Transverse colon (tissue), 4 donors: ENCODE data around the gene HYAL3.

Experiments
- EP300 ChIP-seq: sonication (generic); formaldehyde crosslinking; IDR thresholded peaks from one replicate; pipeline ENCODE4 v1.6.1; 2017; ENCODE audit warnings: antibody characterized with exemption, low read depth
- POLR2A ChIP-seq: fragments of 450-650 bp; IDR thresholded peaks from one replicate; pipeline ENCODE4 v1.6.1; 2016; ENCODE audit warnings: antibody characterized with exemption, mild to moderate bottlenecking, moderate library complexity
- POLR2AphosphoS5 ChIP-seq, 3 donors: sonication (generic); formaldehyde crosslinking; IDR thresholded peaks; one replicate each; pipeline ENCODE4 v1.6.1; 2016; ENCODE audit warnings: antibody characterized with exemption in 3 of 3
- TF ChIP-seq, protein P1 (sequence below), 5 experiments: fragments of 200-600 bp in 3 of 5; fragments of 450-650 bp in 2 of 5; sonication (generic) in 3 of 5; IDR thresholded peaks; 1 replicate in 2 of 5; 2 replicates in 3 of 5; pipeline ENCODE4 v1.5.1; 2016 to 2017; ENCODE audit warnings: antibody characterized with exemption in 5 of 5, inconsistent platforms in 3 of 5, mild to moderate bottlenecking in 2 of 5, moderate library complexity in 1 of 5

DNA sequence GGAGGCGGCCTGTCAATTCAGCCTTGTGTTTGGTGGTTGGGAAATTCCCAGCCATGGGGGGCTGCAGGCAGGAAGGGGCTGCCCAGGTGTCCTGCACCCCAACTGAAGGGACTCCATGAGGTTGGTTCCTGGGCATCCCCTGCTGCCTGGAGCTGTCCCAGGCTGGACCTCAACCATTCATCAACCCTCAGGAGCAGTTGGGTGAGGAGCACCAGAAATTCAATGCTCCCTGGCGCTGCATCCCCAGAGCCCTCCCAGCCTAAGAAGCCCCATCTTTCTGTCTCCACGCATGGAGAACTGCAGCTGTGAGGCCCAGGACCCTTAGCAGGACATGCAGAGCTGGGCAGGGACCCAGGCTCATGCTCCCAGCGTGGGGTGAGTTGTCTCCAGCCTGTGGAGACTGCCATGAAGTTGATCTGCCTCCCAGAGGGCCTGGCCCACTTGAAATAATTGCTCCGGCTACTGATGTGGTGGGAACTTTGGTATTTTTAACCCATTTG, 38.2 kb downstream of the HYAL3 start:
- TF ChIP-seq POLR2A (no peak), POLR2AphosphoS5 (IDR thresholded peaks at IDR 0.05) (no peak), EP300 (no peak)
- TF ChIP-seq, protein P1, sequence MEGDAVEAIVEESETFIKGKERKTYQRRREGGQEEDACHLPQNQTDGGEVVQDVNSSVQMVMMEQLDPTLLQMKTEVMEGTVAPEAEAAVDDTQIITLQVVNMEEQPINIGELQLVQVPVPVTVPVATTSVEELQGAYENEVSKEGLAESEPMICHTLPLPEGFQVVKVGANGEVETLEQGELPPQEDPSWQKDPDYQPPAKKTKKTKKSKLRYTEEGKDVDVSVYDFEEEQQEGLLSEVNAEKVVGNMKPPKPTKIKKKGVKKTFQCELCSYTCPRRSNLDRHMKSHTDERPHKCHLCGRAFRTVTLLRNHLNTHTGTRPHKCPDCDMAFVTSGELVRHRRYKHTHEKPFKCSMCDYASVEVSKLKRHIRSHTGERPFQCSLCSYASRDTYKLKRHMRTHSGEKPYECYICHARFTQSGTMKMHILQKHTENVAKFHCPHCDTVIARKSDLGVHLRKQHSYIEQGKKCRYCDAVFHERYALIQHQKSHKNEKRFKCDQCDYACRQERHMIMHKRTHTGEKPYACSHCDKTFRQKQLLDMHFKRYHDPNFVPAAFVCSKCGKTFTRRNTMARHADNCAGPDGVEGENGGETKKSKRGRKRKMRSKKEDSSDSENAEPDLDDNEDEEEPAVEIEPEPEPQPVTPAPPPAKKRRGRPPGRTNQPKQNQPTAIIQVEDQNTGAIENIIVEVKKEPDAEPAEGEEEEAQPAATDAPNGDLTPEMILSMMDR (IDR thresholded peaks at IDR 0.05): no peak
